Measurements from ENCODE around the gene HDAC9.

DNA sequence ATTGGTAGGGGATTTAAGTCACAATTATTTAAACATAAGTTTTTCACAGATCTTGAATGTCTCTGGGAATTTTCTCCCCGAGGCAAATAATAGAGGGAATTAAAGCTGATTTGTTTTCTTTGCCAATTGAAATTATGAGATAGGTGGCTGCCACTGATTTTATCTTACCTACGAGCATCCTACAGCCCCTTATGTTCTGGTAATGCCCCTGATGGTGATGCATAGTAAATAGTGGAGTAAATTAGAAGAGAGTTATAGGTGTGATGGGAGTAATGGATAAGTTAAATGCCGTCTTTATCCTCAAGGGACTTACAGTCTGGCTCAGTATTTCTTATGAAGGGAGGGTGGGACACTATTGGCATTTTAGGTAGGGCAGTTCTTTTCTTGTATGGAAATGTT, 58.1 kb downstream of the HDAC9 start:
- TF ChIP-seq, protein P1, sequence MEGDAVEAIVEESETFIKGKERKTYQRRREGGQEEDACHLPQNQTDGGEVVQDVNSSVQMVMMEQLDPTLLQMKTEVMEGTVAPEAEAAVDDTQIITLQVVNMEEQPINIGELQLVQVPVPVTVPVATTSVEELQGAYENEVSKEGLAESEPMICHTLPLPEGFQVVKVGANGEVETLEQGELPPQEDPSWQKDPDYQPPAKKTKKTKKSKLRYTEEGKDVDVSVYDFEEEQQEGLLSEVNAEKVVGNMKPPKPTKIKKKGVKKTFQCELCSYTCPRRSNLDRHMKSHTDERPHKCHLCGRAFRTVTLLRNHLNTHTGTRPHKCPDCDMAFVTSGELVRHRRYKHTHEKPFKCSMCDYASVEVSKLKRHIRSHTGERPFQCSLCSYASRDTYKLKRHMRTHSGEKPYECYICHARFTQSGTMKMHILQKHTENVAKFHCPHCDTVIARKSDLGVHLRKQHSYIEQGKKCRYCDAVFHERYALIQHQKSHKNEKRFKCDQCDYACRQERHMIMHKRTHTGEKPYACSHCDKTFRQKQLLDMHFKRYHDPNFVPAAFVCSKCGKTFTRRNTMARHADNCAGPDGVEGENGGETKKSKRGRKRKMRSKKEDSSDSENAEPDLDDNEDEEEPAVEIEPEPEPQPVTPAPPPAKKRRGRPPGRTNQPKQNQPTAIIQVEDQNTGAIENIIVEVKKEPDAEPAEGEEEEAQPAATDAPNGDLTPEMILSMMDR (conservative IDR thresholded peaks at IDR 0.05 in 1 of 2, IDR thresholded peaks at IDR 0.05 in 1 of 2; ENCODE audit: low read depth in 1 of 2, low read length in 2 of 2): no peak
- TF ChIP-seq EZH2 (IDR thresholded peaks at IDR 0.05; ENCODE audit: low read length, missing control alignments): no peak

Data from fibroblast of lung (primary cell).